Measurements from ENCODE around the gene MAMLD1.

Gene MAMLD1

DNA sequence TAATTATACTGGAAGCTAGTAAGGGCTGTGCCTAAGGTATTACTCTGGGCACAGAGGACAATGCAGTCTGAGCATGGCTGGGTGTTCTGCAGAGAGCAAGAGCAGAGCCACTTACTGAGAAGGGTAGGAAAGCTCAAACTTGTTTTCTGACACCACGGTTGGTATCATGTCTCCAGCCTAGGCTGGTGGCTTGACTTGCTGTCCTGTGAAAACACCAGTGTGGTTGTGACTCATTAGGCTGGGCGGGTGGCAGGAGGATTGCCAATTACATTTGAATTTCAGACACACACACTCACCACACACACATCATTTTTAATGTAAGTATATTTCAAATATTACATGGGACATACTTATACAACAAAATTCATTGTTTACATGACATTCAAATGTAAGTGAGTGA lies 185.6 kb downstream of the MAMLD1 start:
- Histone ChIP-seq H3K79me2 (ENCODE audit: insufficient read depth, low read length) (no peaks in the 10 kb centered on the region), H2AFZ (ENCODE audit: low read length) (no peak overlapping the region), H3K4me2 (ENCODE audit: low read length) (no peak overlapping the region), H3K9ac (ENCODE audit: low read length) (no peak overlapping the region), H3F3A (ENCODE audit: insufficient read depth, low read length) (no peaks in the 10 kb centered on the region), H3K4me1 (ENCODE audit: insufficient read depth, low read length, severe bottlenecking) (peaks cover 20% of the 10 kb centered on the region), H3K9me2 (ENCODE audit: low read depth, low read length) (no peaks in the 10 kb centered on the region), H3K4me3 (ENCODE audit: low read depth, low read length, poor library complexity, severe bottlenecking) (no peak overlapping the region), H3K36me3 (ENCODE audit: insufficient read depth, low read length) (no peaks in the 10 kb centered on the region), H3K9me3 (ENCODE audit: low read length) (no peaks in the 10 kb centered on the region), H3K27me3 (ENCODE audit: insufficient read depth, low read length) (no peaks in the 10 kb centered on the region), H4K20me1 (ENCODE audit: insufficient read depth, low read length) (no peaks in the 10 kb centered on the region), H3K27ac (ENCODE audit: low read depth, low read length, poor library complexity, severe bottlenecking) (no peak overlapping the region)
- TF ChIP-seq, protein P1, sequence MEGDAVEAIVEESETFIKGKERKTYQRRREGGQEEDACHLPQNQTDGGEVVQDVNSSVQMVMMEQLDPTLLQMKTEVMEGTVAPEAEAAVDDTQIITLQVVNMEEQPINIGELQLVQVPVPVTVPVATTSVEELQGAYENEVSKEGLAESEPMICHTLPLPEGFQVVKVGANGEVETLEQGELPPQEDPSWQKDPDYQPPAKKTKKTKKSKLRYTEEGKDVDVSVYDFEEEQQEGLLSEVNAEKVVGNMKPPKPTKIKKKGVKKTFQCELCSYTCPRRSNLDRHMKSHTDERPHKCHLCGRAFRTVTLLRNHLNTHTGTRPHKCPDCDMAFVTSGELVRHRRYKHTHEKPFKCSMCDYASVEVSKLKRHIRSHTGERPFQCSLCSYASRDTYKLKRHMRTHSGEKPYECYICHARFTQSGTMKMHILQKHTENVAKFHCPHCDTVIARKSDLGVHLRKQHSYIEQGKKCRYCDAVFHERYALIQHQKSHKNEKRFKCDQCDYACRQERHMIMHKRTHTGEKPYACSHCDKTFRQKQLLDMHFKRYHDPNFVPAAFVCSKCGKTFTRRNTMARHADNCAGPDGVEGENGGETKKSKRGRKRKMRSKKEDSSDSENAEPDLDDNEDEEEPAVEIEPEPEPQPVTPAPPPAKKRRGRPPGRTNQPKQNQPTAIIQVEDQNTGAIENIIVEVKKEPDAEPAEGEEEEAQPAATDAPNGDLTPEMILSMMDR (IDR thresholded peaks at IDR 0.05; ENCODE audit: low read length): no peak
- TF ChIP-seq EZH2 (IDR thresholded peaks at IDR 0.05; ENCODE audit: borderline replicate concordance, low read length): no peak

DNA sequence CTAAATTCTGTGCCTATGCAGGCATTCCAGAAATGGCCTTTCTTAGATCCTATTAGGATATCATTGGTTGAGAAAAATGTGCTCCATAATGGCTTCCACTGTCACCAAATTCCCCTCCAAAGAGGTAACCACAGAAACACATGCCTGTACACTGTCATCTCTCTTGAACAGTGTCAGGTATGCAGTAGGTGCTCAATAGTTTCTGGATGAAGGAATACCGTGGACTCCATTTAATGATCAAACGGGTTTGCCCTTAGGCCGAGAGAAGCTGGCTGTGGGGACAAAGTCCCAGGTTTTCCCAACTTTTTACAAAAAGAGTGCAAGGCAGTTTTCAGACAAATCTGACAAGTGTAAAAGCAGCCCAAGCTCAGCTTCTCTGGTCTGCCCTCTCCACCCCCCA lies 188.8 kb downstream of the MAMLD1 start:
- Histone ChIP-seq H3K4me1 (ENCODE audit: insufficient read depth, low read length, severe bottlenecking) (peaks cover 13% of the 10 kb centered on the region), H2AFZ (ENCODE audit: low read length) (no peak overlapping the region), H3K9ac (ENCODE audit: low read length) (no peak overlapping the region), H3K9me3 (ENCODE audit: low read length) (no peaks in the 10 kb centered on the region), H3K36me3 (ENCODE audit: insufficient read depth, low read length) (no peaks in the 10 kb centered on the region), H4K20me1 (ENCODE audit: insufficient read depth, low read length) (no peaks in the 10 kb centered on the region), H3K27me3 (ENCODE audit: insufficient read depth, low read length) (no peaks in the 10 kb centered on the region), H3K27ac (ENCODE audit: low read depth, low read length, poor library complexity, severe bottlenecking) (no peak overlapping the region), H3K9me2 (ENCODE audit: low read depth, low read length) (no peaks in the 10 kb centered on the region), H3K79me2 (ENCODE audit: insufficient read depth, low read length) (no peaks in the 10 kb centered on the region), H3F3A (ENCODE audit: insufficient read depth, low read length) (no peaks in the 10 kb centered on the region), H3K4me2 (ENCODE audit: low read length) (no peak overlapping the region), H3K4me3 (ENCODE audit: low read depth, low read length, poor library complexity, severe bottlenecking) (no peak overlapping the region)
- TF ChIP-seq, protein P1 (IDR thresholded peaks at IDR 0.05; ENCODE audit: low read length): no peak
- TF ChIP-seq EZH2 (IDR thresholded peaks at IDR 0.05; ENCODE audit: borderline replicate concordance, low read length): no peak

DNA sequence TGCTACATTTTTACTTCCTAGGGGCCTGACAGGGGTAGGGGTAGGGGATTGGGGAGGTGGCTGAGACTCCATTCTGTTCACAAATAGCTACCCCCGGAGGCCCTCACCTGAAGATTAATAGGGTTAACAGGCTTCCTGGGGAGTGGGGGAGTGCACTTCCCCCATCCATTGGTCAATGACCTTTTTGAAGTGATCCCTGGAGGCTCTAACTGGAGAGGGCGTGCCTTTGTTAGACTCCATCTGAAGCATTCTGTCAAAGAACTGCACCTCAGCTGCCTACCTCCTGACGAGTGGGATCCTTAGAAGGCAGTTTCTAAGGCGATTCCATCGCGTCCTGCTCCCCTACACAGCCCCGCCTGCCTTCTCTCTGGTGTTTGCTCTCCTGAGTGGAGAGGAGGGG lies 195.3 kb downstream of the MAMLD1 start:
- Histone ChIP-seq H3K27me3 (ENCODE audit: insufficient read depth, low read length) (no peaks in the 10 kb centered on the region), H3K4me1 (ENCODE audit: insufficient read depth, low read length, severe bottlenecking) (no peaks in the 10 kb centered on the region), H3K27ac (ENCODE audit: low read depth, low read length, poor library complexity, severe bottlenecking) (no peak overlapping the region), H3F3A (ENCODE audit: insufficient read depth, low read length) (no peaks in the 10 kb centered on the region), H4K20me1 (ENCODE audit: insufficient read depth, low read length) (no peaks in the 10 kb centered on the region), H3K4me3 (ENCODE audit: low read depth, low read length, poor library complexity, severe bottlenecking) (no peak overlapping the region), H3K9ac (ENCODE audit: low read length) (no peak overlapping the region), H3K9me2 (ENCODE audit: low read depth, low read length) (no peaks in the 10 kb centered on the region), H2AFZ (ENCODE audit: low read length) (no peak overlapping the region), H3K36me3 (ENCODE audit: insufficient read depth, low read length) (no peaks in the 10 kb centered on the region), H3K4me2 (ENCODE audit: low read length) (no peak overlapping the region), H3K9me3 (ENCODE audit: low read length) (no peaks in the 10 kb centered on the region), H3K79me2 (ENCODE audit: insufficient read depth, low read length) (no peaks in the 10 kb centered on the region)
- no peak for TF ChIP-seq EZH2 (IDR thresholded peaks at IDR 0.05; ENCODE audit: borderline replicate concordance, low read length)
- TF ChIP-seq, protein P1 (IDR thresholded peaks at IDR 0.05; ENCODE audit: low read length): no peak

All from OCI-LY1 (cell line).